ENCODE measurements around the gene VMP1. TPM values are rescaled to one million over a fixed set of nuclear protein-coding genes. Genes with fewer than 3 reads are reported as not detected.

Gene VMP1
- total RNA-seq, 1 donor from 2014 or later = 183 TPM

GRCh38 chr17:59793205-59793604, 85.8 kb downstream of the VMP1 start:
- no peaks in the 10 kb centered on the region for H3K9me3 ChIP-seq
- intact Hi-C loops (cut with DNase I) = no loop called here
- H3K4me1 ChIP-seq = peaks cover 0 to 26% of the 10 kb centered on the region in 2 donors
- H3K27me3 ChIP-seq = no peaks in the 10 kb centered on the region
- H3K4me3 ChIP-seq = no peak overlapping the region
- no peak for TF ChIP-seq CTCF (IDR thresholded peaks at IDR 0.05)
- no peaks in the 10 kb centered on the region for H3K36me3 ChIP-seq
- DNase-seq (ENCODE audit: low spot score in 2 of 2) = no peak
- H3K27ac ChIP-seq = peak overlapping the region in 1 of 2 donors; percentile 63

- no peaks in the 10 kb centered on the region for H3K36me3 ChIP-seq
- no peaks in the 10 kb centered on the region for H3K9me3 ChIP-seq
- intact Hi-C loops (cut with DNase I) = no loop called here
- H3K27ac ChIP-seq = peak overlapping the region in 1 of 2 donors; percentile 49
- no peak for DNase-seq (ENCODE audit: low spot score in 2 of 2)
- TF ChIP-seq CTCF (IDR thresholded peaks at IDR 0.05) = no peak
- no peaks in the 10 kb centered on the region for H3K27me3 ChIP-seq
- H3K4me3 ChIP-seq = no peak overlapping the region
- H3K4me1 ChIP-seq = peaks cover 0 to 24% of the 10 kb centered on the region in 2 donors
Observed at GRCh38 chr17:59796138-59796537, 88.7 kb downstream of the VMP1 start.

- no peak for DNase-seq (ENCODE audit: low spot score in 2 of 2)
- Histone ChIP-seq H3K27me3 (no peaks in the 10 kb centered on the region), H3K4me3 (no peak overlapping the region), H3K9me3 (no peaks in the 10 kb centered on the region), H3K36me3 (no peaks in the 10 kb centered on the region), H3K27ac (peak overlapping the region; percentile 42 to 49), H3K4me1 (peaks cover 0 to 20% of the 10 kb centered on the region in 2 donors)
- intact Hi-C loops (cut with DNase I) = no loop called here
- TF ChIP-seq CTCF (IDR thresholded peaks at IDR 0.05) = no peak
Observed at GRCh38 chr17:59796785-59797205, 89.3 kb downstream of the VMP1 start.

- TF ChIP-seq CTCF (IDR thresholded peaks at IDR 0.05) = no peak
- no peaks in the 10 kb centered on the region for H3K9me3 ChIP-seq
- H3K27me3 ChIP-seq = no peaks in the 10 kb centered on the region
- peak overlapping the region; percentile 42 to 49 for H3K27ac ChIP-seq
- no peak for DNase-seq (ENCODE audit: low spot score in 2 of 2)
- H3K36me3 ChIP-seq = no peaks in the 10 kb centered on the region
- no peak overlapping the region for H3K4me3 ChIP-seq
- intact Hi-C loops (cut with DNase I) = no loop called here
- H3K4me1 ChIP-seq = peaks cover 0 to 14% of the 10 kb centered on the region in 2 donors
Observed at GRCh38 chr17:59798111-59798510, 90.7 kb downstream of the VMP1 start.

- Histone ChIP-seq H3K27me3 (no peaks in the 10 kb centered on the region), H3K4me3 (no peak overlapping the region), H3K27ac (no peak overlapping the region), H3K4me1 (peaks cover 0 to 18% of the 10 kb centered on the region in 2 donors), H3K9me3 (no peaks in the 10 kb centered on the region), H3K36me3 (no peaks in the 10 kb centered on the region)
- no peak for DNase-seq (ENCODE audit: low spot score in 2 of 2)
- TF ChIP-seq CTCF (IDR thresholded peaks at IDR 0.05) = no peak
- intact Hi-C loops (cut with DNase I) = no loop called here
Observed at GRCh38 chr17:59800530-59800942, 93.1 kb downstream of the VMP1 start.

- no peak overlapping the region for H3K27ac ChIP-seq
- peaks cover 0 to 12% of the 10 kb centered on the region in 2 donors for H3K4me1 ChIP-seq
- no peaks in the 10 kb centered on the region for H3K9me3 ChIP-seq
- DNase-seq (ENCODE audit: low spot score in 2 of 2) = no peak
- H3K27me3 ChIP-seq = no peaks in the 10 kb centered on the region
- H3K4me3 ChIP-seq = no peak overlapping the region
- TF ChIP-seq CTCF (IDR thresholded peaks at IDR 0.05) = no peak
- no peaks in the 10 kb centered on the region for H3K36me3 ChIP-seq
- intact Hi-C loops (cut with DNase I) = no loop called here
Observed at GRCh38 chr17:59802160-59802559, 94.7 kb downstream of the VMP1 start.
